T-helper 1 cell treated with Interleukin-12 subunit alpha and Interleukin-12 subunit beta and Interleukin-4 antibody, amounts not matched to agents 30 μg/mL and 1 μg/mL, for 36 hours (primary cell): ENCODE measurements around the gene CFAP141.
A peak's percentile ranks its signal among the peaks of the same experiment; 100 is the strongest.

Source experiments
- H3K27ac Mint-ChIP-seq: one replicate; pipeline ENCODE4 v1.8.0; 2021; ENCODE audit warnings: mild to moderate bottlenecking, mixed read lengths
- H3K27me3 Mint-ChIP-seq: one replicate; pipeline ENCODE4 v1.8.0; 2021; ENCODE audit warnings: low read depth, mixed read lengths
- H3K36me3 Mint-ChIP-seq: one replicate; pipeline ENCODE4 v1.8.0; 2021; ENCODE audit warnings: low read depth, mixed read lengths
- H3K4me1 Mint-ChIP-seq: one replicate; pipeline ENCODE4 v1.8.0; 2021; ENCODE audit warnings: low read depth, mixed read lengths
- H3K4me3 Mint-ChIP-seq: one replicate; pipeline ENCODE4 v1.8.0; 2021; ENCODE audit warnings: mild to moderate bottlenecking, moderate library complexity, mixed read lengths
- H3K9me3 Mint-ChIP-seq: one replicate; pipeline ENCODE4 v1.8.0; 2021; ENCODE audit warnings: mixed read lengths

Gene CFAP141

GRCh38 chr1:154171223-154171583 is 34.9 kb downstream of the CFAP141 start:
- H3K36me3 Mint-ChIP-seq = peaks cover 58% of the 10 kb centered on the region
- H3K4me1 Mint-ChIP-seq = peaks cover 36% of the 10 kb centered on the region
- H3K9me3 Mint-ChIP-seq = no peaks in the 10 kb centered on the region
- H3K4me3 Mint-ChIP-seq = no peak overlapping the region
- no peaks in the 10 kb centered on the region for H3K27me3 Mint-ChIP-seq
- H3K27ac Mint-ChIP-seq = peak overlapping the region; percentile 60

DNA sequence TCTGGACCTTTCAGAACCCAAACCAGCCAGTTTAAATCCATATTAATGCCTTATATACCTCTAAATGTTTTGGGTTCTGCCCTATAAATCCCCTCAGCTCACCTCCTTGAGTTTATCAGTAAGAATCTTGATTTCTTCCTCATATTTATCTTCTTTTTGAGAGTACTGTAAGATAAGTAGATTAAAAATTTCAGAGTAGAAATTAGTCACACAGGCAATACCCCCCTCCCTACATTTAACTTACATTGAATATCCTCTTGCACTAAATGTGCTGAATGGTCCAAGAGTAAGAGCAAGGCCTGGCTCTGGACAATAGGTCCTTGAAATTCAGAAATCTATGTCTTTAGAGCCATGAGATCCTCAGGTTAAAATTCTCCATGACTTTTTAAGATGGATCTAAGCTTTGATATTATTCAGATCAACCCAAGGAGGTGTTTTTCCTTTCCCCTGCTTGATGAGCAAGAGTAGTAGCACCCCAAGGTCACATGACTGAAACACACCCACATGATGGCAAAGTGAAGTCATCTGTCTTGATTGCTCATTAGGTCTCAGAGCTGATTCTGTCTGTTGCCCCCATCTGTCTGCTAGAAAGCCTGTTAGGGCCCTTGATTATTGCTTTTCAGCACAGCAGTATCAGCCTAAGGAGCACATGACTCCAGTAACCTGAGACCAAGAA is 35.4 kb downstream of the CFAP141 start:
- H3K4me1 Mint-ChIP-seq = peaks cover 38% of the 10 kb centered on the region
- no peaks in the 10 kb centered on the region for H3K9me3 Mint-ChIP-seq
- H3K27me3 Mint-ChIP-seq = no peaks in the 10 kb centered on the region
- H3K36me3 Mint-ChIP-seq = peaks cover 61% of the 10 kb centered on the region
- no peak overlapping the region for H3K4me3 Mint-ChIP-seq
- peak overlapping the region; percentile 60 for H3K27ac Mint-ChIP-seq

DNA sequence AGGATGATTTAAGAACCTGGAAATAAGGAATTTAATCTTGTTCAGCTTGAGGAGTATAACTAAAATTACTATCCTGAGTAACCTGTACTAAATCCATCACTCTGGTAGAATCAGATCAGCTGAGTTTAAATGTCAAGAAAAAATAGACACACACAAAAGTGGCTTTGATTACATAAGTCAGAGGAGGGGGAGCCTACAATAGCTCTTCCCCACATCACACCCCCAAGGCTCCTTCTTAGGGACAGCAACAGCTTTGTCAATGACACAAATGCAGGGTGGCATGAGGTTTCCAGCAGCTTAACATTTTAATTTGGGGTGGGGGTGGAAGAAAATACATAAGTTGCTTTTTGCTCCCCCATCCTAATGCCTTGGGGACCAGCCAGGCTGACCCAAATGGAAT is 38.7 kb downstream of the CFAP141 start:
- peaks cover 77% of the 10 kb centered on the region for H3K36me3 Mint-ChIP-seq
- no peak overlapping the region for H3K27ac Mint-ChIP-seq
- H3K4me3 Mint-ChIP-seq = no peak overlapping the region
- H3K4me1 Mint-ChIP-seq = peaks cover 41% of the 10 kb centered on the region
- no peaks in the 10 kb centered on the region for H3K9me3 Mint-ChIP-seq
- no peaks in the 10 kb centered on the region for H3K27me3 Mint-ChIP-seq

DNA sequence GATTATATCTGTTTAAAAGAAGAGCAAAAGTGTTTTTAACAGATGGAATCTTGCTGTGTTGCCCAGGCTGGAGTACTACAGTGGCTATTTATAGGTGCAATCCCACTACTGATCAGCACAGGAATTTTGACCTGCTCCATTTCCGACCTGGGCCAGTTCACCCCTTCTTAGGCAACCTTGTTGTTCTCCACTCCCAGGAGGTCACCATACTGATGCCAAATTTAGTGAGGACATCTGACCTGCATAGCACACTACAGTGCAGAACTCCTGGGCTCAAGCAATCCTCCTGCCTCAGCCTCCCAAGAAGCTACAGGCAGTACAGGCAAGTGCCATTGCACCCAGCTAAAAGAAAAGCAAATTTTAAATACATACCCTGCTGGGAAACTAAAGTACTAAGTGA is 39.9 kb downstream of the CFAP141 start:
- Mint-ChIP-seq H3K36me3 (peaks cover 73% of the 10 kb centered on the region), H3K27me3 (no peaks in the 10 kb centered on the region)

DNA sequence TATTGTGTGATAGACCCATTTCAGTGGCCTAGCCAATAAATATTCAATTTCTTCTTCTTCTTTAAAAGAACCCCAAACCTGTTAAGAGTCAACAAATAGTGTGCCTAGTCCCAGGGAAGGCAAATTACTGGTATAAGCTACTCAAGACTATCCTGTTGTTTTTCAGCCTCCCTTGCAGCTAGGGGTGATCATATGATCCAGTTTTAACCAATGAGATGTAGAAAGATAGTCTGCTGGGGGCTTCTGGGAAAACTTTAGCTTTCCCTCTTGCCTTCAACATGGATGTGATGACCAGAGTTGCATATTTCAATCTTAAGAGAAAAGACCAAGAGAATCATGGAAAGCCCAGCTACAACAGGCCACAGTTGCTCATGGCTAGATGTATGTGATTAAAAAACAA is 46.6 kb downstream of the CFAP141 start:
- Mint-ChIP-seq H3K36me3 (peaks cover 77% of the 10 kb centered on the region), H3K27ac (peak overlapping the region; percentile 61), H3K4me3 (no peak overlapping the region), H3K4me1 (peaks cover 60% of the 10 kb centered on the region), H3K9me3 (peaks cover 7% of the 10 kb centered on the region), H3K27me3 (no peaks in the 10 kb centered on the region)

More for the DNA sequence above, 39.9 kb downstream of the CFAP141 start:
- Mint-ChIP-seq H3K27ac (no peak overlapping the region), H3K4me1 (peaks cover 31% of the 10 kb centered on the region), H3K9me3 (no peaks in the 10 kb centered on the region), H3K4me3 (no peak overlapping the region)

GRCh38 chr1:154158307-154159125 is 47.6 kb downstream of the CFAP141 start:
- peaks cover 61% of the 10 kb centered on the region for H3K4me1 Mint-ChIP-seq
- peak overlapping the region; percentile 81 for H3K4me3 Mint-ChIP-seq
- H3K27me3 Mint-ChIP-seq = no peaks in the 10 kb centered on the region
- H3K9me3 Mint-ChIP-seq = peaks cover 7% of the 10 kb centered on the region
- H3K36me3 Mint-ChIP-seq = peaks cover 74% of the 10 kb centered on the region
- H3K27ac Mint-ChIP-seq = peak overlapping the region; percentile 95

- H3K9me3 Mint-ChIP-seq = peaks cover 7% of the 10 kb centered on the region
- H3K4me1 Mint-ChIP-seq = peaks cover 57% of the 10 kb centered on the region
- H3K36me3 Mint-ChIP-seq = peaks cover 65% of the 10 kb centered on the region
- no peaks in the 10 kb centered on the region for H3K27me3 Mint-ChIP-seq
- H3K4me3 Mint-ChIP-seq = peak overlapping the region; percentile 81
- peak overlapping the region; percentile 95 for H3K27ac Mint-ChIP-seq
Observed at GRCh38 chr1:154157520-154158306, 48.4 kb downstream of the CFAP141 start.

DNA sequence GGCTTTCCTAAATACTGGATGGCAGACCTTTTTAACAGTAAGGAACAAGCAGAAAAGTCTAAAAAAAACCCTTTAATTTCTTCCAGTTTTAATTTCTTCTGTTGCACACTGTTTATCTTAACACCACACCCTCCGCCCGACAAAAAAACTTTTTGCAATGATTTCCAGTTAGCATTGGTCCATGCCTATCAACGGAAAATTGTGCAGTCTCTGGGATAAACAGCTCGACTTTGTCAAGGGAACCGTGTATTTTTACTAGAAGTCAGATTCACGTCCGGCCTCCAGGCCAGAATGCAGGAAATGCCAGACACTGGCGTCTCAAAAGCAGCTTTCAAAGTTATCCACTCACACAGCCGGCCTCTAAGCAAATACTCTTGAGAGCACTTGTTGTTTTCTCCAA is 50.9 kb downstream of the CFAP141 start:
- Mint-ChIP-seq H3K27ac (peak overlapping the region; percentile 64), H3K36me3 (peaks cover 50% of the 10 kb centered on the region), H3K9me3 (peaks cover 5% of the 10 kb centered on the region), H3K27me3 (no peaks in the 10 kb centered on the region), H3K4me1 (peaks cover 53% of the 10 kb centered on the region), H3K4me3 (no peak overlapping the region)

DNA sequence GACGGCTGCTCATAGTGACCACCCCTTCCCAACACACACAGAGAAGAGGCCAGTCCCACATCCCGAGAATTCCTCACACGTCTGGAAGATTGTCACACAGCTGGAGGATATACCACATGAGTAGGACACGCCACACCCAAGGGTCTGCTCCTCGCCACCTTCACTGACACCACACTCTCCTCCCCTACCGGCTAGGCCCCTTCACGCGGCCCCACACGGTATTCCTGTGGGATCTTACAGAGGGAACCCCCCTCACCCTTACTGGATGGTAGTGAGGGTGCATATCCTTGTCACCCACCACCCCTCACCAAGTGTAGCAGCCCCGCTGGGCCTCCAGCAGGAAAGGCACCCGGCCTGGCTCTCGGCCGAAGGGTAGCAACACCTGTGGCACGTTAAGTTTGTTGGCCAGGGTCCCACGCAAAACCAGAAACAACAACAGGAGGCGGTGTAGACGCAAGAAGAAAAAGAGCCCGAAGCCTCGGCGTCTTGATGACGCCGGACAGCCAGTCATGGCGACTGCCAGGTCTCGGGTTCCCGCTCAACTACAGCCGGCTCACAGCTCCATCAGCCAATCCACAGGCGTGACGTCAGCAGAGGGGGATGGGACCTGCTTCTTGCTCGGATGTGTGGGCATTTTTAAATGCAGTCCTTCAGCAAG is 51.5 kb downstream of the CFAP141 start, which contains the start of gene NUP210L:
TSS of gene NUP210L (minus strand) at position 540 of the 658 bp plus-strand sequence.
- peaks cover 49% of the 10 kb centered on the region for H3K4me1 Mint-ChIP-seq
- H3K27me3 Mint-ChIP-seq = no peaks in the 10 kb centered on the region
- H3K36me3 Mint-ChIP-seq = peaks cover 46% of the 10 kb centered on the region
- H3K9me3 Mint-ChIP-seq = peaks cover 3% of the 10 kb centered on the region
- H3K27ac Mint-ChIP-seq = peak within 1 kb of the TSS; percentile 67
- no peak within 1 kb of the TSS for H3K4me3 Mint-ChIP-seq

GRCh38 chr1:154154053-154154452 is 52.1 kb downstream of the CFAP141 start:
- H3K4me3 Mint-ChIP-seq = no peak overlapping the region
- peaks cover 40% of the 10 kb centered on the region for H3K36me3 Mint-ChIP-seq
- H3K9me3 Mint-ChIP-seq = no peaks in the 10 kb centered on the region
- peaks cover 44% of the 10 kb centered on the region for H3K4me1 Mint-ChIP-seq
- H3K27ac Mint-ChIP-seq = peak overlapping the region; percentile 67
- no peaks in the 10 kb centered on the region for H3K27me3 Mint-ChIP-seq

GRCh38 chr1:154151311-154151710 is 54.8 kb downstream of the CFAP141 start:
- H3K4me1 Mint-ChIP-seq = peaks cover 22% of the 10 kb centered on the region
- H3K27me3 Mint-ChIP-seq = no peaks in the 10 kb centered on the region
- no peak overlapping the region for H3K27ac Mint-ChIP-seq
- H3K4me3 Mint-ChIP-seq = no peak overlapping the region
- no peaks in the 10 kb centered on the region for H3K9me3 Mint-ChIP-seq
- H3K36me3 Mint-ChIP-seq = peaks cover 18% of the 10 kb centered on the region
